HEK293T (cell line): ENCODE results near the gene GPR146.

Experiments used
- ARNT ChIP-seq: fragments of 450-650 bp; IDR thresholded peaks from 2 replicates; pipeline ENCODE4 v1.6.1; 2017; ENCODE audit warnings: mild to moderate bottlenecking
- BHLHE40 ChIP-seq: fragments of 450-650 bp; IDR thresholded peaks from 2 replicates; pipeline ENCODE4 v1.6.1; 2016; ENCODE audit warnings: mild to moderate bottlenecking, moderate library complexity, borderline replicate concordance
- ELF4 ChIP-seq: fragments of 450-650 bp; IDR thresholded peaks from 2 replicates; pipeline ENCODE4 v1.6.1; 2017; ENCODE audit warnings: antibody characterized with exemption
- FOXA1 ChIP-seq: fragments of 450-650 bp; IDR thresholded peaks from 2 replicates; pipeline ENCODE4 v1.6.1; 2016; ENCODE audit warnings: mild to moderate bottlenecking
- FOXK2 ChIP-seq: fragments of 450-650 bp; IDR thresholded peaks from 2 replicates; pipeline ENCODE4 v1.6.1; 2016; ENCODE audit warnings: mild to moderate bottlenecking
- FOXM1 ChIP-seq: fragments of 450-650 bp; IDR thresholded peaks from 2 replicates; pipeline ENCODE4 v1.6.1; 2017; ENCODE audit warnings: mild to moderate bottlenecking, borderline replicate concordance
- HDGF ChIP-seq: fragments of 450-650 bp; IDR thresholded peaks from 2 replicates; pipeline ENCODE4 v1.6.1; 2017; ENCODE audit warnings: antibody characterized with exemption, borderline replicate concordance
- LEF1 ChIP-seq: fragments of 450-650 bp; IDR thresholded peaks from 2 replicates; pipeline ENCODE4 v1.6.1; 2017; ENCODE audit warnings: mild to moderate bottlenecking, borderline replicate concordance
- NFRKB ChIP-seq: fragments of 450-650 bp; IDR thresholded peaks from 2 replicates; pipeline ENCODE4 v1.6.1; 2016; ENCODE audit warnings: mild to moderate bottlenecking, moderate library complexity
- PKNOX1 ChIP-seq: fragments of 450-650 bp; IDR thresholded peaks from 2 replicates; pipeline ENCODE4 v1.6.1; 2016
- SP1 ChIP-seq: fragments of 450-650 bp; IDR thresholded peaks from 2 replicates; pipeline ENCODE4 v1.6.1; 2017
- TARDBP ChIP-seq: fragments of 450-650 bp; IDR thresholded peaks from 2 replicates; pipeline ENCODE4 v1.6.1; 2016
- ZNF384 ChIP-seq: fragments of 450-650 bp; IDR thresholded peaks from 2 replicates; pipeline ENCODE4 v1.6.1; 2016

- TF ChIP-seq SP1 (no peak), FOXA1 (no peak), FOXM1 (no peak), NFRKB (no peak), ARNT (no peak), HDGF (no peak), PKNOX1 (no peak), BHLHE40 (no peak), FOXK2 (no peak), ELF4 (no peak), TARDBP (no peak), LEF1 (no peak), ZNF384 (no peak)
Measured at GRCh38 chr7:1032536-1033181, 11.7 kb upstream of the GPR146 start.
